PFSK-1 (cell line): Measurements from ENCODE around the gene EPHB6.

Experiments used
- POLR2AphosphoS5 ChIP-seq: IDR thresholded peaks from 2 replicates; pipeline ENCODE4 v1.6.1; 2012; ENCODE audit warnings: low read depth, mild to moderate bottlenecking, control low read depth, low read length, moderate library complexity
- TAF1 ChIP-seq: IDR thresholded peaks from 2 replicates; pipeline ENCODE4 v1.6.1; 2012; ENCODE audit warnings: low read length, control low read depth, borderline replicate concordance; ENCODE audit not compliant: insufficient read depth
- TF ChIP-seq, protein P1 (sequence below), 2 experiments: IDR thresholded peaks; 2 replicates each; pipeline versions ENCODE4 v1.6.1 to v1.8.0; 2011 to 2012; ENCODE audit warnings: low read depth in 2 of 2, low read length in 2 of 2, control low read depth in 1 of 2, inconsistent platforms in 1 of 2, mild to moderate bottlenecking in 1 of 2, moderate library complexity in 1 of 2; ENCODE audit not compliant: insufficient read depth in 1 of 2

GRCh38 chr7:142859829-142860228 lies 5.0 kb downstream of the EPHB6 start:
- TF ChIP-seq TAF1 = no peak
- no peak for TF ChIP-seq POLR2AphosphoS5
- TF ChIP-seq, protein P1, sequence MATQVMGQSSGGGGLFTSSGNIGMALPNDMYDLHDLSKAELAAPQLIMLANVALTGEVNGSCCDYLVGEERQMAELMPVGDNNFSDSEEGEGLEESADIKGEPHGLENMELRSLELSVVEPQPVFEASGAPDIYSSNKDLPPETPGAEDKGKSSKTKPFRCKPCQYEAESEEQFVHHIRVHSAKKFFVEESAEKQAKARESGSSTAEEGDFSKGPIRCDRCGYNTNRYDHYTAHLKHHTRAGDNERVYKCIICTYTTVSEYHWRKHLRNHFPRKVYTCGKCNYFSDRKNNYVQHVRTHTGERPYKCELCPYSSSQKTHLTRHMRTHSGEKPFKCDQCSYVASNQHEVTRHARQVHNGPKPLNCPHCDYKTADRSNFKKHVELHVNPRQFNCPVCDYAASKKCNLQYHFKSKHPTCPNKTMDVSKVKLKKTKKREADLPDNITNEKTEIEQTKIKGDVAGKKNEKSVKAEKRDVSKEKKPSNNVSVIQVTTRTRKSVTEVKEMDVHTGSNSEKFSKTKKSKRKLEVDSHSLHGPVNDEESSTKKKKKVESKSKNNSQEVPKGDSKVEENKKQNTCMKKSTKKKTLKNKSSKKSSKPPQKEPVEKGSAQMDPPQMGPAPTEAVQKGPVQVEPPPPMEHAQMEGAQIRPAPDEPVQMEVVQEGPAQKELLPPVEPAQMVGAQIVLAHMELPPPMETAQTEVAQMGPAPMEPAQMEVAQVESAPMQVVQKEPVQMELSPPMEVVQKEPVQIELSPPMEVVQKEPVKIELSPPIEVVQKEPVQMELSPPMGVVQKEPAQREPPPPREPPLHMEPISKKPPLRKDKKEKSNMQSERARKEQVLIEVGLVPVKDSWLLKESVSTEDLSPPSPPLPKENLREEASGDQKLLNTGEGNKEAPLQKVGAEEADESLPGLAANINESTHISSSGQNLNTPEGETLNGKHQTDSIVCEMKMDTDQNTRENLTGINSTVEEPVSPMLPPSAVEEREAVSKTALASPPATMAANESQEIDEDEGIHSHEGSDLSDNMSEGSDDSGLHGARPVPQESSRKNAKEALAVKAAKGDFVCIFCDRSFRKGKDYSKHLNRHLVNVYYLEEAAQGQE (IDR thresholded peaks at IDR 0.05; ENCODE audit: insufficient read depth in 1 of 2, low read depth in 2 of 2, low read length in 2 of 2) = no peak
